Endothelial cell of umbilical vein (primary cell): ENCODE measurements around the gene CYB5R4. TPM values are rescaled to one million over a fixed set of nuclear protein-coding genes. Genes with fewer than 3 reads are reported as not detected.
A peak's percentile ranks its signal among the peaks of the same experiment; 100 is the strongest.

Experiments
- BruUV-seq: library from RNA; stranded (reverse); fragments of 400-500 nt; replicated peaks from 2 replicates; lab custom pipeline; 2021; lab: Mats Ljungman, UMichigan
- CTCF ChIA-PET: fragments of 300-600, 350-600 bp; sonication (Branson Sonifier 250); formaldehyde crosslinking; loops from one replicate; lab custom pipeline; 2021; ENCODE audit warnings: antibody characterized with exemption, inconsistent platforms; lab: Charles Lee
- POLR2A ChIA-PET: fragments of 300-600, 350-600 bp; sonication (Branson Sonifier 250); formaldehyde crosslinking; loops from one replicate; lab custom pipeline; 2021; ENCODE audit warnings: antibody characterized with exemption, inconsistent platforms; lab: Charles Lee
- DNase-seq: peaks from one replicate; pipeline ENCODE4 v3.0.0-alpha.2; 2011; ENCODE audit warnings: low read depth, low spot score
- FAIRE-seq: peaks from 2 replicates; lab custom pipeline; 2011; peaks lifted over from hg19 to GRCh38; lab: Jason Lieb, UNC
- H2AFZ ChIP-seq: 2 replicates; pipeline ENCODE4 v1.6.0; 2012; ENCODE audit warnings: low read depth, low read length, control low read depth, inconsistent platforms
- H3K27ac ChIP-seq: 2 replicates; pipeline ENCODE4 v1.5.1; 2011; ENCODE audit warnings: low read depth, mild to moderate bottlenecking, control low read depth, low read length, moderate library complexity; ENCODE audit not compliant: insufficient read depth
- H3K27me3 ChIP-seq, 2 experiments: 2 replicates each; pipeline versions ENCODE4 v1.6.0 to v1.6.1; 2011; ENCODE audit warnings: low read length in 2 of 2, mixed read lengths in 1 of 2; ENCODE audit not compliant: control insufficient read depth in 2 of 2, insufficient read depth in 2 of 2
- H3K36me3 ChIP-seq, 2 experiments: 2 replicates in 1 of 2; 3 replicates in 1 of 2; pipeline ENCODE4 v1.5.1; 2011; ENCODE audit warnings: low read length in 2 of 2, mild to moderate bottlenecking in 1 of 2, moderate library complexity in 1 of 2; ENCODE audit not compliant: control insufficient read depth in 2 of 2, insufficient read depth in 2 of 2; ENCODE audit errors: extremely low read depth in 1 of 2
- H3K4me1 ChIP-seq: 3 replicates; pipeline ENCODE4 v1.5.1; 2011; ENCODE audit warnings: mild to moderate bottlenecking, low read length; ENCODE audit not compliant: control insufficient read depth, insufficient read depth; ENCODE audit errors: extremely low read depth
- H3K4me2 ChIP-seq: 2 replicates; pipeline ENCODE4 v1.6.1; 2011; ENCODE audit warnings: low read length, control low read depth, mixed read lengths; ENCODE audit not compliant: insufficient read depth
- H3K4me3 ChIP-seq, 3 experiments: fragments of 200-600 bp in 1 of 3; sonication (generic), shearing (Covaris generic) in 1 of 3; replicated peaks in 1 of 3; 2 replicates each; pipeline ENCODE4 v1.5.1; 2011 to 2016; ENCODE audit warnings: control low read depth in 3 of 3, low read length in 3 of 3, mild to moderate bottlenecking in 2 of 3, inconsistent platforms in 1 of 3, low read depth in 1 of 3, moderate library complexity in 1 of 3; ENCODE audit not compliant: insufficient read depth in 1 of 3
- H3K79me2 ChIP-seq: 2 replicates; pipeline ENCODE4 v1.6.0; 2012; ENCODE audit warnings: low read length, inconsistent platforms; ENCODE audit not compliant: control insufficient read depth, insufficient read depth
- H3K9ac ChIP-seq: replicated peaks from 2 replicates; pipeline ENCODE3; 2011; ENCODE audit warnings: low read length, control low read depth; ENCODE audit not compliant: insufficient read depth; ENCODE audit errors: extremely low read depth
- H3K9me1 ChIP-seq: replicated peaks from 3 replicates; pipeline ENCODE4 v1.6.0; 2011; ENCODE audit warnings: mild to moderate bottlenecking, low read length; ENCODE audit not compliant: control insufficient read depth, insufficient read depth; ENCODE audit errors: extremely low read depth
- H3K9me3 ChIP-seq: replicated peaks from 2 replicates; pipeline ENCODE4 v1.5.1; 2012; ENCODE audit warnings: low read length, inconsistent platforms; ENCODE audit not compliant: control insufficient read depth, insufficient read depth
- H4K20me1 ChIP-seq: replicated peaks from 2 replicates; pipeline ENCODE3; 2011; ENCODE audit warnings: mild to moderate bottlenecking, low read length; ENCODE audit not compliant: control insufficient read depth, insufficient read depth; ENCODE audit errors: extremely low read depth
- CTCF ChIP-seq, 2 donors: IDR thresholded peaks; 1 replicate in 1 of 2; 2 replicates in 1 of 2; pipeline ENCODE4 v1.5.1; 2011; ENCODE audit warnings: low read length in 2 of 2, mild to moderate bottlenecking in 2 of 2, moderate library complexity in 2 of 2, control low read depth in 1 of 2, inconsistent platforms in 1 of 2, low read depth in 1 of 2; ENCODE audit not compliant: insufficient read depth in 1 of 2; ENCODE audit errors: extremely low read depth in 1 of 2
- EZH2 ChIP-seq: IDR thresholded peaks from 2 replicates; pipeline ENCODE4 v1.6.1; 2012; ENCODE audit warnings: borderline replicate concordance, low read depth, mild to moderate bottlenecking, moderate library complexity, low read length, inconsistent platforms; ENCODE audit not compliant: severe bottlenecking
- FOS ChIP-seq: IDR thresholded peaks from 2 replicates; pipeline ENCODE4 v1.6.1; 2011; ENCODE audit warnings: mild to moderate bottlenecking, low read length, moderate library complexity, borderline replicate concordance; ENCODE audit not compliant: insufficient read depth
- GATA2 ChIP-seq: IDR thresholded peaks from 2 replicates; pipeline ENCODE4 v1.7.0; 2011; ENCODE audit warnings: low read depth, mild to moderate bottlenecking, moderate library complexity, mixed read lengths, low read length; ENCODE audit not compliant: insufficient read length, insufficient read depth
- JUN ChIP-seq: IDR thresholded peaks from 2 replicates; pipeline ENCODE4 v1.6.1; 2011; ENCODE audit warnings: borderline replicate concordance, low read depth; ENCODE audit not compliant: insufficient read length, insufficient read depth
- MYC ChIP-seq: IDR thresholded peaks from one replicate; pipeline ENCODE4 v1.6.1; 2011; ENCODE audit warnings: mild to moderate bottlenecking, low read depth, low read length
- POLR2A ChIP-seq: IDR thresholded peaks from 2 replicates; pipeline ENCODE4 v1.6.1; 2012; ENCODE audit warnings: low read depth, mild to moderate bottlenecking, control low read depth, low read length
- POLR2AphosphoS5 ChIP-seq: IDR thresholded peaks from 2 replicates; pipeline ENCODE4 v1.6.1; 2012; ENCODE audit warnings: low read depth, mild to moderate bottlenecking, control low read depth, low read length, moderate library complexity; ENCODE audit not compliant: insufficient read depth
- dilution Hi-C: fragments of 300-500 bp; cut with MboI; formaldehyde crosslinking; loops from one replicate; pipeline ENCODE4 v1.15.0; 2019; ENCODE audit warnings: low sequenced_read_pairs; ENCODE audit not compliant: extremely low pct_ligation_motif_present
- intact Hi-C: fragments of 100-400 bp; cut with micrococcal nuclease; formaldehyde crosslinking; loops from one replicate; pipeline ENCODE4 v1.10.0; 2022
- polyA plus RNA-seq, 4 experiments: library from polyadenylated mRNA; depleted of rRNA in 3 of 4; stranded (reverse) in 3 of 4; unstranded in 1 of 4; fragments of >200 nt; gene quantifications; 2 replicates each; pipeline versions ENCODE4 v1.2.1 to v1.2.3, GENCODE V29; 2011 to 2012; ENCODE audit warnings: missing spikeins in 1 of 4
- total RNA-seq: library from RNA; stranded (reverse); gene quantifications from 2 replicates; pipeline ENCODE4 v1.2.3, GENCODE V29; 2021
- TF ChIP-seq, protein P1 (sequence below): IDR thresholded peaks from 2 replicates; pipeline ENCODE4 v1.6.1; 2011; ENCODE audit not compliant: insufficient read depth, insufficient read length

Gene CYB5R4
- total and polyA plus RNA-seq, 2 donors (not counting 3 experiments of a cell fraction or from before 2014, with no cell fraction given): 3.1 to 13.4 TPM

DNA sequence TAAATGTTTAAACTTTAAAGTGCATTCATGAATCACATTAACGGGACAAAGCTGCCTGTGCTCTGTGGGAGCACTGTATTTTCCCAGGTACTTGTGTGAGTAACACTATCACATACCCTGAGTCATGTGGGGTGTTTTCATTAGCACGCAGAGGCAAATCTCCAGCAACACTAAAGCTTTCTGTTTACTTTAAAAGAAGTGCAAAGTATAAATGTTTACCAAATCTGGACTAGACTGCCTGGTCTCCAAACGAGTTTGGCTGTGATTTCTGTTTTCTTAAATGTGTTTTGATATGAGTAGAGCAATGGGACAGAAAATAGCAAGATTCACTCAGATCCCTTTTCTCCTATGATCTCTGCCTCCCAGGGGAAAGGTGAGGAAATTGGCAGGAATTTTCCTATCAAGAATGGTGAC is 35.1 kb upstream of the CYB5R4 start:
- H3K9me1 ChIP-seq: no peaks in the 10 kb centered on the region
- peak overlapping the region; percentile 8 for H3K27ac ChIP-seq
- peak overlapping the region; percentile 31 for H2AFZ ChIP-seq
- no peak overlapping the region for H3K4me3 ChIP-seq
- no peaks in the 10 kb centered on the region for H3K27me3 ChIP-seq
- dilution Hi-C loops: no loop called here
- peak overlapping the region; percentile 55 for H3K4me2 ChIP-seq
- ChIA-PET POLR2A (no interaction called here), CTCF (interaction anchor here (1.0 to 1.3 kb wide), 5 partner anchors 11 to 209 kb away, joined by 3 to 8 read pairs (median 3); partner anchors contain the start of gene CYB5R4)
- TF ChIP-seq GATA2: no peak
- TF ChIP-seq FOS: peak; percentile 51
- no peaks in the 10 kb centered on the region for H3K9me3 ChIP-seq
- BruUV-seq: no TSS peak
- peak; percentile 82 for DNase-seq
- peaks cover 13% of the 10 kb centered on the region for H3K4me1 ChIP-seq
- H4K20me1 ChIP-seq: no peaks in the 10 kb centered on the region
- no peaks in the 10 kb centered on the region for H3K79me2 ChIP-seq
- FAIRE-seq: peak; percentile 60
- intact Hi-C loops: no loop called here
- H3K9ac ChIP-seq: peak overlapping the region; percentile 0
- no peaks in the 10 kb centered on the region for H3K36me3 ChIP-seq

DNA sequence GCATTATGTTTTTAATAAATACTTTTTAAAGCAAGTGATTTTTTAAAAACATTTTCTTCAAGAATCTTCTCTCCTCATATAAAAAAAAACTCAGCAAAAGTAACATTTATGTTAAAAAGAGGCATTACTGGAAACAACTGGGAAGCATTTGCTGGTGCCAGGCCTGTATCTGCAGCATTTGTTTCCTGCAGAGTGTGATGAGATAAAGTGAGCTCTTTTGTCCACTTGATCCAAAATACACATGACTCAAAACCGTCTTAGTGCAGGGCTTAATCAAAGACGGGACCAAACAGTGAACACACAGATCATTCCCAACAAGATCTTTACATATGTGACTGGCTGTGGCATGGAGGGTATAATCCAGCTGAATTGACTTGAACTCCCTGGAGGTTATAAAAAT is 34.7 kb upstream of the CYB5R4 start:
- H4K20me1 ChIP-seq: no peaks in the 10 kb centered on the region
- DNase-seq (peak; percentile 56), FAIRE-seq (no peak)
- H3K9ac ChIP-seq: no peak overlapping the region
- no peaks in the 10 kb centered on the region for H3K9me1 ChIP-seq
- H3K4me1 ChIP-seq: peaks cover 13% of the 10 kb centered on the region
- intact Hi-C loops (no loop called here), dilution Hi-C loops (no loop called here)
- H3K9me3 ChIP-seq: no peaks in the 10 kb centered on the region
- no peak overlapping the region for H3K4me3 ChIP-seq
- no peak overlapping the region for H2AFZ ChIP-seq
- TF ChIP-seq GATA2 (no peak), POLR2AphosphoS5 (no peak), EZH2 (no peak), MYC (no peak), POLR2A (no peak), CTCF (IDR thresholded peaks at IDR 0.05; ENCODE audit: extremely low read depth in 1 of 2, insufficient read depth in 1 of 2, low read depth in 1 of 2, low read length in 2 of 2) (no peak), JUN (no peak), FOS (no peak)
- TF ChIP-seq, protein P1, sequence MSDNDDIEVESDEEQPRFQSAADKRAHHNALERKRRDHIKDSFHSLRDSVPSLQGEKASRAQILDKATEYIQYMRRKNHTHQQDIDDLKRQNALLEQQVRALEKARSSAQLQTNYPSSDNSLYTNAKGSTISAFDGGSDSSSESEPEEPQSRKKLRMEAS: no peak
- no peaks in the 10 kb centered on the region for H3K36me3 ChIP-seq
- ChIA-PET CTCF (interaction anchor here (1.0 to 1.3 kb wide), 5 partner anchors 12 to 210 kb away, joined by 3 to 8 read pairs (median 3); partner anchors contain the start of gene CYB5R4), POLR2A (no interaction called here)
- no peaks in the 10 kb centered on the region for H3K79me2 ChIP-seq
- peak overlapping the region; percentile 55 for H3K4me2 ChIP-seq
- H3K27ac ChIP-seq: no peak overlapping the region
- no TSS peak for BruUV-seq
- H3K27me3 ChIP-seq: no peaks in the 10 kb centered on the region
